A673 (cell line): ENCODE measurements around the gene RMRP. TPM values are rescaled to one million over a fixed set of nuclear protein-coding genes. Genes with fewer than 3 reads are reported as not detected.

ENCODE experiments used
- BruUV-seq: library from RNA; stranded (reverse); fragments of 400-500 nt; replicated peaks from 2 replicates; lab custom pipeline; 2021; lab: Mats Ljungman, UMichigan
- CTCF ChIA-PET: fragments of 300-600 bp; sonication (Branson Sonifier 250); formaldehyde crosslinking; loops from one replicate; lab custom pipeline; 2022; ENCODE audit warnings: antibody characterized with exemption; lab: Charles Lee
- POLR2A ChIA-PET: fragments of 300-600 bp; sonication (Branson Sonifier 250); formaldehyde crosslinking; loops from one replicate; lab custom pipeline; 2022; ENCODE audit warnings: antibody characterized with exemption; ENCODE audit not compliant: low non-redundant PET; lab: Charles Lee
- DNase-seq: peaks from one replicate; pipeline ENCODE4 v3.0.0-alpha.2; 2015; ENCODE audit warnings: low spot score
- H3K27ac ChIP-seq: fragments of 200-600 bp; sonication (generic); 2 replicates; pipeline ENCODE4 v1.5.1; 2016; ENCODE audit warnings: mixed run types, low read depth, mild to moderate bottlenecking, mixed read lengths, antibody characterized with exemption, low read length; ENCODE audit not compliant: poor library complexity, severe bottlenecking
- H3K27me3 ChIP-seq: fragments of 200-600 bp; sonication (generic); replicated peaks from 2 replicates; pipeline ENCODE4 v1.6.1; 2017; ENCODE audit warnings: mixed run types, low read depth, mild to moderate bottlenecking, mixed read lengths, antibody characterized with exemption, low read length; ENCODE audit not compliant: insufficient read depth, poor library complexity
- H3K36me3 ChIP-seq: fragments of 200-600 bp; sonication (generic); 2 replicates; pipeline ENCODE4 v1.6.1; 2016; ENCODE audit warnings: mixed run types, mild to moderate bottlenecking, mixed read lengths, antibody characterized with exemption, low read length; ENCODE audit not compliant: insufficient read depth, poor library complexity, severe bottlenecking
- H3K4me1 ChIP-seq: fragments of 200-600 bp; sonication (generic); 2 replicates; pipeline ENCODE4 v1.6.1; 2017; ENCODE audit warnings: mixed run types, mild to moderate bottlenecking, mixed read lengths, antibody characterized with exemption, low read length; ENCODE audit not compliant: insufficient read depth, poor library complexity, severe bottlenecking
- H3K4me3 ChIP-seq: fragments of 200-600 bp; sonication (generic); 2 replicates; pipeline ENCODE4 v1.5.1; 2016; ENCODE audit warnings: low read depth, mixed run types, mild to moderate bottlenecking, mixed read lengths, low read length; ENCODE audit not compliant: poor library complexity, severe bottlenecking
- H3K9me3 ChIP-seq: fragments of 200-600 bp; sonication (generic); 2 replicates; pipeline ENCODE4 v1.6.1; 2016; ENCODE audit warnings: mixed run types, low read depth, mild to moderate bottlenecking, mixed read lengths, antibody characterized with exemption, low read length; ENCODE audit not compliant: poor library complexity, severe bottlenecking
- CTCF ChIP-seq: fragments of 300-800, 200-600 bp; sonication (generic); conservative IDR thresholded peaks from 2 replicates; pipeline ENCODE4 v1.5.1; 2017; ENCODE audit warnings: low read depth, mild to moderate bottlenecking, antibody characterized with exemption, low read length, moderate library complexity, mixed read lengths
- EZH2 ChIP-seq: fragments of 200-600 bp; sonication (generic); IDR thresholded peaks from 2 replicates; pipeline ENCODE4 v1.6.1; 2017; ENCODE audit warnings: borderline replicate concordance, low read depth, mild to moderate bottlenecking, mixed read lengths, antibody characterized with exemption, low read length; ENCODE audit not compliant: poor library complexity, severe bottlenecking
- intact Hi-C: fragments of 100-400 bp; cut with micrococcal nuclease; formaldehyde crosslinking; loops from one replicate; pipeline ENCODE4 v1.10.0; 2022; ENCODE audit not compliant: unreplicated experiment
- total RNA-seq: library from RNA; stranded (reverse); gene quantifications from 2 replicates; pipeline ENCODE4 v1.2.3, GENCODE V29; 2021

Gene RMRP
- total RNA-seq, 1 experiment from 2014 or later: 13,531 TPM

GRCh38 chr9:35661756-35662350, 4.0 kb upstream of the RMRP start:
- Histone ChIP-seq H3K4me1 (peaks cover 21% of the 10 kb centered on the region), H3K9me3 (no peaks in the 10 kb centered on the region), H3K4me3 (no peak overlapping the region), H3K36me3 (peaks cover 32% of the 10 kb centered on the region), H3K27me3 (no peaks in the 10 kb centered on the region), H3K27ac (peak overlapping the region; percentile 25)
- TF ChIP-seq EZH2: no peak
- no peak for TF ChIP-seq CTCF
- ChIA-PET POLR2A (no interaction called here), CTCF (interaction anchor here (0.9 kb wide), 1 partner anchor 35 kb away, joined by 5 read pairs; no protein-coding TSS in a partner anchor)
- intact Hi-C loops: no loop called here
- BruUV-seq: no TSS peak
- no peak for DNase-seq

GRCh38 chr9:35660966-35661415, 3.2 kb upstream of the RMRP start:
- peak overlapping the region; percentile 25 for H3K27ac ChIP-seq
- no peaks in the 10 kb centered on the region for H3K27me3 ChIP-seq
- CTCF ChIA-PET: interaction anchor here (0.5 to 0.9 kb wide), 3 partner anchors 29 to 1580 kb away, joined by 3 to 5 read pairs (median 5); no protein-coding TSS in a partner anchor
- no peak overlapping the region for H3K4me3 ChIP-seq
- no peaks in the 10 kb centered on the region for H3K9me3 ChIP-seq
- intact Hi-C loops: no loop called here
- TF ChIP-seq CTCF: peak; percentile 58
- no peak for TF ChIP-seq EZH2
- POLR2A ChIA-PET: no interaction called here
- H3K36me3 ChIP-seq: peaks cover 32% of the 10 kb centered on the region
- DNase-seq: peak; percentile 55
- H3K4me1 ChIP-seq: peaks cover 21% of the 10 kb centered on the region
- no TSS peak for BruUV-seq

- Histone ChIP-seq H3K9me3 (no peaks in the 10 kb centered on the region), H3K27me3 (no peaks in the 10 kb centered on the region), H3K36me3 (peaks cover 32% of the 10 kb centered on the region), H3K4me3 (peak overlapping the region; percentile 74), H3K4me1 (peaks cover 21% of the 10 kb centered on the region), H3K27ac (peak overlapping the region; percentile 97)
- ChIA-PET CTCF (no interaction called here), POLR2A (no interaction called here)
- DNase-seq: peak; percentile 62
- intact Hi-C loops: loop anchor here (5.0 kb wide), 3 partner anchors 73 to 542 kb away; partner anchors contain the start of genes ATOSB, CREB3, SPAG8 and TLN1
- no peak for TF ChIP-seq CTCF
- no peak for TF ChIP-seq EZH2
- no TSS peak for BruUV-seq
These were observed 1.5 kb upstream of the RMRP start for GRCh38 chr9:35659340-35659739.
